Kidney epithelial cell (primary cell): Measurements from ENCODE around the gene ILF3. TPM values are rescaled to one million over a fixed set of nuclear protein-coding genes. Genes with fewer than 3 reads are reported as not detected.

Experiments
- DNase-seq: peaks from one replicate; pipeline ENCODE4 v3.0.0-alpha.2; 2010; ENCODE audit warnings: low read depth
- H3K27me3 ChIP-seq: 2 replicates; pipeline ENCODE4 v1.6.0; 2011; ENCODE audit warnings: low read length; ENCODE audit not compliant: control insufficient read depth, insufficient read depth
- H3K36me3 ChIP-seq: 2 replicates; pipeline ENCODE4 v1.5.1; 2011; ENCODE audit warnings: low read length; ENCODE audit not compliant: control insufficient read depth, insufficient read depth
- H3K4me3 ChIP-seq: 2 replicates; pipeline ENCODE4 v1.5.1; 2011; ENCODE audit warnings: low read depth, mild to moderate bottlenecking, control low read depth, low read length
- CTCF ChIP-seq: IDR thresholded peaks from 2 replicates; pipeline ENCODE4 v1.5.1; 2011; ENCODE audit warnings: mild to moderate bottlenecking, moderate library complexity, low read length, control low read depth, inconsistent platforms; ENCODE audit not compliant: insufficient read depth, poor library complexity, severe bottlenecking
- total RNA-seq: library from RNA; depleted of rRNA; stranded (reverse); fragments of >200 nt; gene quantifications from 2 replicates; pipeline ENCODE4 v1.2.3, GENCODE V29; 2015

ILF3 gene
- 153 and 160 TPM in 2 replicates for total RNA-seq

DNA sequence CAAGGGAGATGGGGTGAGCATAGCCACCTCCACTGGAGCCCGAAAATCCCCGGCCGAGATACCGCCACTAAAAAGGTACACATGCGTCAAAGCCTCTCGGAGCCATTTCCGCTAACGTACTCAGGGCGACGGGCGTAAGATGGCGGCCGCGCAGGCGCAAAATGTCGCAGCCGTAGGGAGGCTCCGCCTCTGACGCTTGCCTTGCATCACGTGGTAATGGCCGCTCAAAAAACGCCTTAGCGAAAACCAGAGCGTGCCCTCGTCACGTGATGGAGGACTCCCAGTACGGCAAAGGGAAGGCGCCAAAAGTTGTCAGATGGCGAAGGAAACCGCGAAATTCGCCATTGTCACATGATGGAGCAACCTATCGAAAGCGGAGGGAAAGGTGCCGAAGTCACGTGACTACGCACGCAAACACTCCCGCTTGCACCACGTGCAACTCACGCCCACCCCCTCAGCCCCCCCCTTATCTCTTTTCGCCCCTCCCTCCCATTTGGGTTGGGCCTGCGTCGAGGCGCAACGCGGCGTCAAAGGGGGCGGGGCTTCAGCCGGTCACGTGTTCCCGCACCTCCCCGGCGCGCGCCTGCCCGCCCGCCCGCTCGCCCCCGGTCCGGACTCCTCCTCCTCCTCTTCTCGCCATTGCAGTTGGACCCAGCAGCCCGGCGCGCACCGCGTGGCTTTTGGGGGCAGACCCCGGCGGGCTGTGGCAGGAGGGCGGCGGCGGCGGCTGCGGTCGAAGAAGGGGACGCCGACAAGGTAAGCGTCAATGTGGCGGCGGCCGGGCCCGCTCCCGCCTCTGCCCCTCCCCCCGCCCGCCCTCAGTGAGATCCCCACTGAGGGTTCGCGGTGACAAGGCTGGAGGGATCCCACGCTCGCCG lies at the start of gene ILF3:
ILF3 (plus strand) TSS at position 615 of the 878 bp plus-strand sequence. CDS start 16,260 bp downstream, outside the sequence.
- TF ChIP-seq CTCF, result no peak
- Histone ChIP-seq H3K36me3 (no peaks in the 10 kb centered on the region), H3K27me3 (no peaks in the 10 kb centered on the region), H3K4me3 (peak within 1 kb of the TSS; percentile 85)
- DNase-seq, result peak; percentile 99

DNA sequence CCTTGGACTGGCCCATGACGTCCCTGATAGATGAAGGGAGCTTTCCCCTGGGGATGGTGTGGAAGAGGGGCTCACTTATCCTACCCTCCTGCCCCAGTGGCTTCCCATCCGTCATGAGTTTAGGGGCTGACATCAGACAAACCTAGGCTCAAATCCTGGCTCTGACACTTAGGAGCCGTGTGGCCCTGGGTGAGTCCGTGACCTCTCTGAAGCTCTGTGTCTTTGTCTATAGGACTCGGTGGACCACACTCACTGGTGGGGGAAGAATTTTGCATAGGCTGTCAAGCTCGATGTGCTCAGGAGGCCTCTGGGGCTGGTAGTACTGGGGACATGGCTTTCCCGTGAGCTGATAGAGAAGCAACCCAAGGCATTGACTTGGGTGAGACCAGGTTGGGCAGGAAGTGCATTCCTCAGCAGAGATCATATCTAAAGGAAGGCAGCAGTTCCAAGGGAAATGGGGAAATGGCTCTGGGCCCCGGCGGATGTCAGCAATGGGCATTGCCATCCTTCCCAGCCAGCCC lies 49.6 kb upstream of the ILF3 start:
- no peaks in the 10 kb centered on the region for H3K36me3 ChIP-seq
- no peak overlapping the region for H3K4me3 ChIP-seq
- TF ChIP-seq CTCF, result no peak
- DNase-seq, result no peak
- H3K27me3 ChIP-seq, result no peaks in the 10 kb centered on the region

DNA sequence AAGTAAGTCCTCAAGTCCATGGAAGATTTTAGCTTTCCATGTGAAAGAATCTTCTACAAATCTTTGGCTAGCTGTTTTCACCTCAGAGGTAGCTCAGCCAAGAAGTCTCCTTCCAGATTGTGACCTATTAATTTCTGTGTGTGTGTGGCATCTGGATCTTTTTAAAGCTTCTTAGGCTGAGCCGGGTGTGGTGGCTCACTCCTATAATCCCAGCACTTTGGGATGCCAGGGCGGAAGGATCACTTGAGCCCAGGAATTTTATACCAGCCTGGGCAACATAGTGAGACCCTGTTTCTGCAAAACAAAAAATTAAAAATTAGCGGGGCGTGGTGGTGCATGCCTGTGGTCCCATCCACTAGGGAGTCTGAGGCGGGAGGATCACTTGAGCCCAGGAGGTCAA lies 42.2 kb upstream of the ILF3 start:
- TF ChIP-seq CTCF, result no peak
- H3K36me3 ChIP-seq, result no peaks in the 10 kb centered on the region
- DNase-seq, result no peak
- no peak overlapping the region for H3K4me3 ChIP-seq
- no peaks in the 10 kb centered on the region for H3K27me3 ChIP-seq

GRCh38 chr19:10612499-10613119 lies 41.5 kb upstream of the ILF3 start:
- no peak for DNase-seq
- Histone ChIP-seq H3K27me3 (no peaks in the 10 kb centered on the region), H3K36me3 (no peaks in the 10 kb centered on the region), H3K4me3 (no peak overlapping the region)
- no peak for TF ChIP-seq CTCF

DNA sequence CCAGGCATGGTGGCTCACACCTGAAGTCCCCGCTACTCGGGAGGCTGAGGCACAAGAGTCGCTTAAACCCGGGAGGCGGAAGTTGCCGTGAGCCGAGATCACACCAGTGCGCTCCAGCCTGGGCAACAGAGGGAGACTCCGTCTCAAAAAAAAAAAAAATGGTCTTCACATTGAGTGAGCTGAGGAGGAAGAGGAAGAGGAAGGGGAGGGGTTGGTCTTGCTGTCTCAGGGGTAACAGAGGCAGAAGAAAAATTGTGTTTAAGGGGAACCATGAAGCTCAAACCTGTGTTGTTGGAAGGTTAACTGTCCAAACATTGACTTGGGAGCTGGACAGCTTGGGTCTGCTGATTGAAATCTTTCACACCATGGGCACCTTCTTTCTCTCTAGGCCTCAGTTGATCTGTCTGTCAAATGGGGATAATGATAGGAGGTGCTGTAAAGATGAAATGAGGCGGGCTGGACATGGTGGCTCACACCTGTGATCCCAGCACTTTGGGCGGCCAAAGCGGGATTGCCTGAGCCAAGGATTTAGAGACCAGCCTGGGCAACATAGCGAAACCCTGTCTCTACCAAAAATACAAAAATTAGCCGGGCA lies 38.6 kb upstream of the ILF3 start:
- Histone ChIP-seq H3K27me3 (no peaks in the 10 kb centered on the region), H3K4me3 (no peak overlapping the region), H3K36me3 (no peaks in the 10 kb centered on the region)
- no peak for DNase-seq
- no peak for TF ChIP-seq CTCF
